Mesenchymal stem cell (in vitro differentiated cells and primary cell): ENCODE measurements around the gene MUC5AC.
"Not testable (repeated sequence)": the region's sequence is repeated elsewhere in the genome, so short reads cannot be mapped to it uniquely, and the experiment has no call there.

Experiments
- DNase-seq: peaks from one replicate; pipeline ENCODE4 v3.0.0-alpha.2; 2013
- H2AFZ ChIP-seq: one replicate; pipeline ENCODE4 v1.6.1; 2013; ENCODE audit warnings: low read depth, mild to moderate bottlenecking, control low read depth, inconsistent platforms, low read length, moderate library complexity
- H2AK5ac ChIP-seq: 2 replicates; pipeline ENCODE4 v1.6.1; 2013; ENCODE audit warnings: low read length, moderate library complexity, mild to moderate bottlenecking, inconsistent platforms; ENCODE audit not compliant: severe bottlenecking
- H2BK120ac ChIP-seq: one replicate; pipeline ENCODE4 v1.6.1; 2013; ENCODE audit warnings: low read depth, mild to moderate bottlenecking, inconsistent platforms, low read length, moderate library complexity
- H2BK12ac ChIP-seq, 2 experiments: one replicate each; pipeline ENCODE4 v1.6.1; 2013; ENCODE audit warnings: inconsistent platforms in 2 of 2, low read length in 2 of 2, mild to moderate bottlenecking in 2 of 2, moderate library complexity in 2 of 2, control low read depth in 1 of 2
- H2BK15ac ChIP-seq: one replicate; pipeline ENCODE4 v1.6.1; 2013; ENCODE audit warnings: mild to moderate bottlenecking, low read depth, inconsistent platforms; ENCODE audit not compliant: poor library complexity, severe bottlenecking
- H2BK5ac ChIP-seq: 2 replicates; pipeline ENCODE4 v1.6.1; 2013; ENCODE audit warnings: low read depth, mild to moderate bottlenecking, low read length, control low read depth, inconsistent platforms; ENCODE audit not compliant: poor library complexity, severe bottlenecking
- H3K14ac ChIP-seq, 2 experiments: one replicate each; pipeline ENCODE4 v1.6.1; 2013; ENCODE audit warnings: inconsistent platforms in 2 of 2, low read length in 2 of 2, control low read depth in 1 of 2, mild to moderate bottlenecking in 1 of 2, moderate library complexity in 1 of 2
- H3K18ac ChIP-seq, 2 experiments: one replicate each; pipeline ENCODE4 v1.6.1; 2013; ENCODE audit warnings: inconsistent platforms in 2 of 2, low read length in 2 of 2, control low read depth in 1 of 2, low read depth in 1 of 2, mild to moderate bottlenecking in 1 of 2
- H3K23ac ChIP-seq, 2 experiments: one replicate each; pipeline ENCODE4 v1.6.1; 2013; ENCODE audit warnings: inconsistent platforms in 2 of 2, low read length in 2 of 2, mild to moderate bottlenecking in 2 of 2, moderate library complexity in 2 of 2, control low read depth in 1 of 2
- H3K27ac ChIP-seq: 2 replicates; pipeline ENCODE4 v1.5.1; 2013; ENCODE audit warnings: mild to moderate bottlenecking, moderate library complexity, low read length, control low read depth, inconsistent platforms; ENCODE audit not compliant: poor library complexity, severe bottlenecking
- H3K27me3 ChIP-seq, 2 experiments: 2 replicates each; pipeline versions ENCODE4 v1.6.1 to v1.7.0; 2013; ENCODE audit warnings: low read length in 2 of 2, mild to moderate bottlenecking in 2 of 2, moderate library complexity in 2 of 2, control low read depth in 1 of 2, inconsistent platforms in 1 of 2; ENCODE audit not compliant: control insufficient read depth in 1 of 2, insufficient read depth in 1 of 2
- H3K36me3 ChIP-seq, 2 experiments: 2 replicates each; pipeline versions ENCODE4 v1.6.1 to v1.7.0; 2013; ENCODE audit warnings: low read length in 2 of 2, control low read depth in 1 of 2, inconsistent platforms in 1 of 2, low read depth in 1 of 2, mild to moderate bottlenecking in 1 of 2; ENCODE audit not compliant: insufficient read depth in 2 of 2, control insufficient read depth in 1 of 2
- H3K4ac ChIP-seq, 2 experiments: one replicate each; pipeline ENCODE4 v1.6.1; 2013; ENCODE audit warnings: inconsistent platforms in 2 of 2, low read length in 2 of 2, mild to moderate bottlenecking in 2 of 2, moderate library complexity in 2 of 2, control low read depth in 1 of 2, low read depth in 1 of 2
- H3K4me1 ChIP-seq: 2 replicates; pipeline ENCODE4 v1.6.1; 2013; ENCODE audit warnings: low read depth, low read length, control low read depth; ENCODE audit not compliant: control insufficient read depth, insufficient read depth
- H3K4me2 ChIP-seq: 2 replicates; pipeline ENCODE4 v1.6.1; 2013; ENCODE audit warnings: low read length, mild to moderate bottlenecking, inconsistent platforms; ENCODE audit not compliant: poor library complexity, severe bottlenecking
- H3K4me3 ChIP-seq, 2 experiments: 2 replicates each; pipeline versions ENCODE4 v1.5.1 to v1.7.0; 2013; ENCODE audit warnings: low read length in 2 of 2, mild to moderate bottlenecking in 2 of 2, control low read depth in 1 of 2, low read depth in 1 of 2; ENCODE audit not compliant: insufficient read depth in 1 of 2
- H3K79me1 ChIP-seq: replicated peaks from 2 replicates; pipeline ENCODE4 v1.6.1; 2013; ENCODE audit warnings: mild to moderate bottlenecking, control low read depth, low read length, inconsistent platforms; ENCODE audit not compliant: poor library complexity, severe bottlenecking
- H3K9ac ChIP-seq: 2 replicates; pipeline ENCODE4 v1.7.0; 2013; ENCODE audit warnings: mild to moderate bottlenecking, low read length, moderate library complexity
- H3K9me3 ChIP-seq: 2 replicates; pipeline ENCODE4 v1.7.0; 2013; ENCODE audit warnings: mild to moderate bottlenecking, low read length; ENCODE audit not compliant: control insufficient read depth
- H4K8ac ChIP-seq: one replicate; pipeline ENCODE4 v1.6.1; 2013; ENCODE audit warnings: inconsistent platforms, mild to moderate bottlenecking, low read length, moderate library complexity
- H4K91ac ChIP-seq: one replicate; pipeline ENCODE4 v1.6.1; 2013; ENCODE audit warnings: mild to moderate bottlenecking, low read length, inconsistent platforms
- WGBS: methylation state at CpG from one replicate; pipeline ENCODE4 v1.1.7; 2013; ENCODE audit warnings: mixed read lengths; 5-methylcytosine and 5-hydroxymethylcytosine counted together

MUC5AC gene

DNA sequence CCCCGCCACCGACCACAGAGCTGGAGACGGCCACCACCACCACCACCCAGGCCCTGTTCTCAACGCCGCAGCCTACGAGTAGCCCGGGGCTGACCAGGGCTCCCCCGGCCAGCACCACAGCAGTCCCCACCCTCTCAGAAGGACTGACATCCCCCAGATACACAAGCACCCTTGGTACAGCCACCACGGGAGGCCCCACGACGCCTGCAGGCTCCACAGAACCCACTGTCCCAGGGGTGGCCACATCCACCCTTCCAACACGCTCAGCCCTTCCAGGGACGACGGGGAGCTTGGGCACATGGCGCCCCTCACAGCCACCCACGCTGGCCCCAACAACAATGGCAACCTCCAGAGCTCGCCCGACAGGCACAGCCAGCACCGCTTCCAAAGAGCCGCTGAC is 84.0 kb downstream of the MUC5AC start:
- Histone ChIP-seq H2AFZ (no peak overlapping the region), H4K8ac (no peak overlapping the region), H3K27ac (no peak overlapping the region), H3K9ac (no peak overlapping the region), H3K18ac (no peak overlapping the region), H2BK12ac (no peak overlapping the region), H2BK120ac (no peak overlapping the region), H3K27me3 (peaks cover 0 to 8% of the 10 kb centered on the region in 2 experiments), H3K4me3 (no peak overlapping the region), H2AK5ac (no peak overlapping the region), H3K4ac (no peak overlapping the region), H3K9me3 (no peaks in the 10 kb centered on the region), H2BK15ac (no peak overlapping the region), H4K91ac (peak overlapping the region; percentile 39), H3K14ac (no peak overlapping the region), H3K36me3 (peaks cover 0 to 7% of the 10 kb centered on the region in 2 experiments), H3K4me2 (no peak overlapping the region), H3K79me1 (no peaks in the 10 kb centered on the region), H2BK5ac (no peak overlapping the region), H3K23ac (no peak overlapping the region), H3K4me1 (no peaks in the 10 kb centered on the region)
- 97% methylated on average over 20 of the region's 20 CpGs for WGBS
- no peak for DNase-seq

DNA sequence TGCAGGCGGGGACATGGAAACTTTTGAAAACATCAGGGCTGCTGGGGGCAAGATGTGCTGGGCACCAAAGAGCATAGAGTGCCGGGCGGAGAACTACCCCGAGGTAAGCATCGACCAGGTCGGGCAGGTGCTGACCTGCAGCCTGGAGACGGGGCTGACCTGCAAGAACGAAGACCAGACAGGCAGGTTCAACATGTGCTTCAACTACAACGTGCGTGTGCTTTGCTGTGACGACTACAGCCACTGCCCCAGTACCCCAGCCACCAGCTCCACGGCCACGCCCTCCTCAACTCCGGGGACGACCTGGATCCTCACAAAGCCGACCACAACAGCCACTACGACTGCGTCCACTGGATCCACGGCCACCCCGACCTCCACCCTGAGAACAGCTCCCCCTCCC is 84.5 kb downstream of the MUC5AC start:
- Histone ChIP-seq H3K4ac (no peak overlapping the region), H2BK5ac (no peak overlapping the region), H3K27me3 (peaks cover 0 to 3% of the 10 kb centered on the region in 2 experiments), H3K27ac (no peak overlapping the region), H3K4me2 (no peak overlapping the region), H3K79me1 (no peaks in the 10 kb centered on the region), H2AFZ (no peak overlapping the region), H3K14ac (no peak overlapping the region), H4K91ac (peak overlapping the region; percentile 39), H3K23ac (no peak overlapping the region), H3K4me3 (no peak overlapping the region), H3K9me3 (no peaks in the 10 kb centered on the region), H3K9ac (no peak overlapping the region), H2AK5ac (no peak overlapping the region), H4K8ac (peak overlapping the region; percentile 15), H3K36me3 (peaks cover 0 to 7% of the 10 kb centered on the region in 2 experiments), H2BK15ac (no peak overlapping the region), H2BK12ac (no peak overlapping the region), H3K4me1 (no peaks in the 10 kb centered on the region), H3K18ac (no peak overlapping the region), H2BK120ac (no peak overlapping the region)
- DNase-seq = no peak
- WGBS = 89% methylated on average over 20 of the region's 20 CpGs

DNA sequence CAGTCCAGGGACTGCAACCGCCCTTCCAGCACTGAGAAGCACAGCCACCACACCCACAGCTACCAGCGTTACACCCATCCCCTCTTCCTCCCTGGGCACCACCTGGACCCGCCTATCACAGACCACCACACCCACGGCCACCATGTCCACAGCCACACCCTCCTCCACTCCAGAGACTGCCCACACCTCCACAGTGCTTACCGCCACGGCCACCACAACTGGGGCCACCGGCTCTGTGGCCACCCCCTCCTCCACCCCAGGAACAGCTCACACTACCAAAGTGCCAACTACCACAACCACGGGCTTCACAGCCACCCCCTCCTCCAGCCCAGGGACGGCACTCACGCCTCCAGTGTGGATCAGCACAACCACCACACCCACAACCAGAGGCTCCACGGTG is 85.0 kb downstream of the MUC5AC start:
- not testable (repeated sequence) for H2AK5ac ChIP-seq, H3K79me1 ChIP-seq, H3K23ac ChIP-seq, H2AFZ ChIP-seq, H3K14ac ChIP-seq, H3K9ac ChIP-seq, H3K27me3 ChIP-seq, H2BK120ac ChIP-seq, H3K4ac ChIP-seq, H3K4me1 ChIP-seq, H3K18ac ChIP-seq, H2BK12ac ChIP-seq, H2BK15ac ChIP-seq, H2BK5ac ChIP-seq, H4K91ac ChIP-seq, H3K36me3 ChIP-seq, DNase-seq, H3K4me3 ChIP-seq, H3K4me2 ChIP-seq, H4K8ac ChIP-seq, H3K27ac ChIP-seq, H3K9me3 ChIP-seq
- WGBS = 80% methylated on average over 2 of the region's 11 CpGs

DNA sequence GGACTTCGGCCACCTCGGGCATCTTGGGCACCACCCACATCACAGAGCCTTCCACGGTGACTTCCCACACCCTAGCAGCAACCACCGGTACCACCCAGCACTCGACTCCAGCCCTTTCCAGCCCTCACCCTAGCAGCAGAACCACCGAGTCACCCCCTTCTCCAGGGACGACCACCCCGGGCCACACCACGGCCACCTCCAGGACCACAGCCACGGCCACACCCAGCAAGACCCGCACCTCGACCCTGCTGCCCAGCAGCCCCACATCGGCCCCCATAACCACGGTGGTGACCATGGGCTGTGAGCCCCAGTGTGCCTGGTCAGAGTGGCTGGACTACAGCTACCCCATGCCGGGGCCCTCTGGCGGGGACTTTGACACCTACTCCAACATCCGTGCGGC is 85.8 kb downstream of the MUC5AC start:
- not testable (repeated sequence) for H3K36me3 ChIP-seq, H3K4ac ChIP-seq, H2BK12ac ChIP-seq, H2BK120ac ChIP-seq, H3K23ac ChIP-seq, H2AFZ ChIP-seq, H3K79me1 ChIP-seq, H2BK15ac ChIP-seq, H4K91ac ChIP-seq, H3K4me2 ChIP-seq, H2AK5ac ChIP-seq, H4K8ac ChIP-seq, H3K9me3 ChIP-seq, H2BK5ac ChIP-seq, H3K9ac ChIP-seq, H3K27me3 ChIP-seq, H3K18ac ChIP-seq, H3K14ac ChIP-seq, DNase-seq, H3K4me1 ChIP-seq, H3K4me3 ChIP-seq, H3K27ac ChIP-seq
- WGBS = 98% methylated on average over 5 of the region's 18 CpGs
